GM19468 (cell line): Measurements from ENCODE around the gene TEC.
"Not testable (repeated sequence)": the region's sequence is repeated elsewhere in the genome, so short reads cannot be mapped to it uniquely, and the experiment has no call there.

Source experiments
- ATAC-seq: cut with Tn5 transposase; IDR thresholded peaks from one replicate; pipeline ENCODE4 v1.9.1; 2021; ENCODE audit warnings: mild to moderate bottlenecking, moderate library complexity, moderate number of reproducible peaks; ENCODE audit not compliant: unreplicated experiment; ENCODE audit errors: extremely low read depth

Gene TEC

GRCh38 chr4:48203819-48204218 is 65.8 kb downstream of the TEC start:
- peak; percentile 11 for ATAC-seq

GRCh38 chr4:48197643-48198237 is 71.9 kb downstream of the TEC start:
- ATAC-seq: no peak

GRCh38 chr4:48196758-48197504 is 72.7 kb downstream of the TEC start:
- peak; percentile 70 for ATAC-seq

GRCh38 chr4:48195853-48196252 is 73.8 kb downstream of the TEC start:
- no peak for ATAC-seq

DNA sequence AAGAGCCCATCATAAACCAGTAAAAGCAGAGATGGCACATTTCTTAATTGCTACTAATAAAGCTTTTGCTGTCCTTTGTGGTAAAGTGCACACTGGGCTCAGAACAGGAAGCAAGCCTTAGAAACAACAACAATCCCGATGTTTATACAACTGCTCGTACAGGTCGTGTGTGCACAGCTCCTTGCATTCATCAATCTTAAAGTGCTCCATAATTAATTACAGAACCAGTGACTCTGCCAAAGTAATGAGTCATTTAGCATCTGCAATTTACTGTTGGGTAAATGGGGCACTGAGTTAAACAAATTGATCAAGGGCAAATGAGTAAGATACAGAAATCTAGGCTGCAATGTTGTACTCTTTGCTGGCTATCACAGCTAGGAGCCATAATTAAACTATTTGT is 74.3 kb downstream of the TEC start:
- ATAC-seq: no peak

- no peak for ATAC-seq
Measured at GRCh38 chr4:48194971-48195370, 74.7 kb downstream of the TEC start.

DNA sequence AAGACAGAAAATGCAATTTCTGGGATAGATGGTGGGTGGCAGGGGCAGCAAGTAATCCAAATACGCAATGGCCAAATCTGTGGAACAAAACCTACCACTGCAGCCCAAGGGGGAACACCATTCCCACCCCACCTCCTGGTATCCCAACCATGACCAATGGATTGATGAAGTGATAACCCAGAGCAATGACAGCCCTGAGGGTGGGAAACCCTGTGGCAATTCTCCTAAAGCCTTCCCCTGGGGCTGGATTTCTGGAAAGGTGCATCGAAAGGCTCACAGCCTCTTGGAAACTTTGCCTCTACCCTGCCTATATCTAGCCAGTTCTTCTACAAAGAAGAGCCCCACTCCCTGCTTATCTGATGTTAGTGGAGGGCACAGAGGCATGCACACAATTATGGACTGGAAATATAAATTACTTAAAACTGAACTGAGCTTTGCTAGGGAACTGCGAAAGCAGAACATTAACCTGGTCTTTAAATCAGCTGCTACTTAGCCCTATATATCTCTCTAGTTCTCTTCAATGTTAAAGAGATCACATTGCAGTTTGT is 75.6 kb downstream of the TEC start:
- no peak for ATAC-seq

- ATAC-seq: no peak
Measured at GRCh38 chr4:48193096-48193836, 76.4 kb downstream of the TEC start.

DNA sequence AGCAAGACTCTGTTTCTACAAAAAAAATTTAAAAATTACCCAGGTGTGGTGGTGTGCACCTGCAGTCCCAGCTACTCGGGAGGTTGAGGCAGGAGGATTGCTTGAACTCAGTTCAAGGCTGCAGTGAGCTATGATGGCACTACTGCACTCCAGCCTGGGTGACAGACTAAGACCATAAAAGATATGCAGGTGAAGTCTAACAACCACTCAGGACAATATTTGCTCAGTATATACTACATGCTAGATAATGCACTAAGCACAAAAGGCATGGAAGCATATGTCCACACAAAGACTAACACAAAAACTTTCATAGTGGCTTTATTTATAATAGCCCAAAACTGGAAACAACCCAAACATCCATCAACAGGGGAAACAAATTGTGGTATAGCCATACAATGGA is 77.9 kb downstream of the TEC start:
- ATAC-seq: no peak

- peak; percentile 41 for ATAC-seq
Measured at GRCh38 chr4:48190839-48191238, 78.8 kb downstream of the TEC start.

DNA sequence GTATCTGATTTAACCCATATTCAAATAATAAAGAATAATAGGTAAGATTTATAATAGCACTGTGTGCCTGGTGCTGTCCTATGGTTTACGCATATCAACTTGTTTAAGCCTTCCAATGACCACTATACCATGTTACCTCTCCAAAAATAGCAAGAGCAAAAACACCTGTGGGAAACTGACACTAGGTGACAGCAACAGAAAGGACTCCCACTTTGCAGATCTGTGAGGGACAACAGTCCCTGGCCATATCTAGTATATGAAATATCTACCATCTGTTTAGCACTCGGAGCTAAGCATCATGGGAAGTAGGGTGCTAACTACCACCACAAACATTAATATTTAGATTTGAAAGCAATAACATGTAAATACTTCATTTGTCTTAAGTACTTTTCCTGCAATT is 79.9 kb downstream of the TEC start:
- ATAC-seq: no peak

DNA sequence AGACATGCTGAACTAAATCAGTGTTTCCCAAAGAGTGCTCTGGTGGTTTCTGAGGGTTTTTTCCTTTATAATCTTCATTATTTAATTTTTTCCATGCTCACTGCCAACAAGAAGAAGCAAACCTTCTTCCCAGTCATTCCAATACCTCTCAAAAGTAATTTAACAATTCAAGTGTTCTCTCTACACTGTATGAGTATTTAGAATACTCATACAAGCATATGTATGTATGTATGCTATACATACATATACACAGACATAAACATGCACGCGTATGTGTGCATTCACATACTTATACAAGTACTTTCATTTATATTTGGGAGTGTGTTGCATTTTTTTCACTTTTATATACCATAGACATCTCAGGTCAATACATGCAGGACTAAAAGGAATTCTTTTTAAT is 81.2 kb downstream of the TEC start:
- no peak for ATAC-seq

DNA sequence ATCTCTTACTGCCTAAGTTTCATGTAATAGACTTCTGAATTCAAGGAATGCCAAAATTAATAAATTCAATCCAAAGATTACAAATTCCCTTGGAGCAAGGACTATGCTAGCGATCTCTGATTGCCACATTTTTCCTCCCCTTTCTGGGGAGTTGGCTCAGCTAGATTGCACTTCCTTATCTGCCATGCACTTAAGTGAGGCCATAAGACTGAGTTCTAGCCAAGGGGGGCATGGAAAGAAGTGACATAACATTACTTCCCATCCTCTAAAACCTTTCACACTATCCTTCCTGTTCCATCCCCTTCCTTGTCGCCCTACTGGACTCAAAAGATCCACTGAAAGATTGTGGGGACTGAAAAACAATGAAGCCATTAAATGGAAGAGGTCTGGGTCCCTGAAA is 81.8 kb downstream of the TEC start:
- ATAC-seq: no peak

DNA sequence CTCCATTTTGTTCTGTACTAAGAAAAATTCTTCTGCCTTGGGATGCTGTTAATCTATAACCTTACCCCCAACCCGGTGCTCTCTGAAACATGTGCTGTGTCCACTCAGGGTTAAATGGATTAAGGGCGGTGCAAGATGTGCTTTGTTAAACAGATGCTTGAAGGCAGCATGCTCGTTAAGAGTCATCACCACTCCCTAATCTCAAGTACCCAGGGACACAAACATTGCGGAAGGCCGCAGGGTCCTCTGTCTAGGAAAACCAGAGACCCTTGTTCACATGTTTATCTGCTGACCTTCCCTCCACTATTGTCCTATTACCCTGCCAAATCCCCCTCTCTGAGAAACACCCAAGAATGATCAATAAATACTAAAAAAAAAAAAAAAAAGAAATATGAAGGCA is 82.6 kb downstream of the TEC start:
- not testable (repeated sequence) for ATAC-seq

DNA sequence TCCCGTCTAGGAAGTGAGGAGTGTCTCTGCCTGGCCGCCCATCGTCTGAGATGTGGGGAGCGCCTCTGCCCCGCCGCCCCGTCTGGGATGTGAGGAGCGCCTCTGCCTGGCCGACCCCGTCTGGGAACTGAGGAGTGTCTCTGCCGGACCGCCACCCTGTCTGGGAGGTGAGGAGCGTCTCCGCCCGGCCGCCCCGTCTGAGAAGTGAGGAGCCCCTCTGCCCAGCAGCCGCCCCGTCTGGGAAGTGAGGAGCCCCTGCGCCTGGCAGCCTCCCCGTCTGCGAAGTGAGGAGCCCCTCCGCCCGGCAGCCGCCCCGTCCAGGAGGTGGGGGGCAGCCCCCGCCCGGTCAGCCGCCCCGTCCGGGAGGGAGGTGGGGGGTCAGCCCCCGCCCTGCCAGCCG is 83.2 kb downstream of the TEC start:
- not testable (repeated sequence) for ATAC-seq

- no peak for ATAC-seq
Measured at GRCh38 chr4:48184882-48185281, 84.8 kb downstream of the TEC start.

GRCh38 chr4:48180234-48180633 is 89.4 kb downstream of the TEC start:
- no peak for ATAC-seq

DNA sequence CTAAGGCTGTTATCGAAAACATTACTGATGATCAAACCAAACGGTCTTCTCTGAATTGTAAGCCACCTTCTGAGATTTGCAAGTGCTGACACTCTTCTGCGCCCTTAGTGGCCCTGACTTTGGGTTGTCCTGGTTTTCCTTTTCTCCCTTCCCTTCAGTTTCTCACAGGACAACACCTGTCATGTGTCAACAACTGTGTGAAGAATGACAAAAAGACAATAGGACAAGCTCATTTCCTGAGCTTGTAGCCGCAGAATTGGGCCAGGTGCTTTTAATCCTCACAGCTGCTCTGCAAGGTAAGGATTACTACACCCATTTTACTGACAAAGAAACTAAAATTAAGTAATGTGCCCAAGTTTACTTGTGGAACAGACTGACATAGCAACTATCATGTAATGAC is 90.7 kb downstream of the TEC start:
- no peak for ATAC-seq

GRCh38 chr4:48175806-48176205 is 93.8 kb downstream of the TEC start:
- no peak for ATAC-seq

DNA sequence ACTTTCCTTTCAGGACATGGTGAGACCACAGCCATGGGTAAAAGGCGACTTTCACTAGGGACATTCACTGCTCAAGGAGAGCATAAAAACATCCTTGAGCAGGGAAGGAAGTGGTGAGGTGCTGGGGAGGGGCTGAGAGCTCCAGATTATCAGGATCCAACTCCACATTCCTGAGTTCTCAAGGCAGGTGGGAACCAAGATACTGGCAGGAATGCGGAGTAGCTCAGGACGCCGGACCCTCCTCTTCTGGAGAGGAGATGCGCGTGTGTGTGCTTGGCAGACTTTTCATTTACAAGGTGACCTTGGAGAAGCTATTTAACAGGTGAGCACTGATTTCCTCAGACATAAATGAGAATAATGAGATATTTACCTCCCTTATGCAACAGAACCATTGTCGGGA is 94.3 kb downstream of the TEC start:
- no peak for ATAC-seq
